Tibial nerve (tissue), 4 donors: Measurements from ENCODE around the gene DNAAF2. TPM values are rescaled to one million over a fixed set of nuclear protein-coding genes. Genes with fewer than 3 reads are reported as not detected.

Source experiments
- DNase-seq, 2 donors: peaks; one replicate each; pipeline ENCODE4 v3.0.0-alpha.2; 2019; ENCODE audit warnings: low spot score in 2 of 2
- H3K27ac ChIP-seq, 4 donors: fragments of 200-600 bp; sonication (generic) in 3 of 4; one replicate each; pipeline ENCODE4 v1.5.1; 2017 to 2019; ENCODE audit warnings: mild to moderate bottlenecking in 1 of 4
- H3K27me3 ChIP-seq, 2 donors: fragments of 200-600 bp; sonication (generic) in 1 of 2; one replicate each; pipeline versions ENCODE4 v1.5.1 to v1.6.0; 2017 to 2019
- H3K36me3 ChIP-seq, 3 donors: fragments of 200-600 bp; sonication (generic); one replicate each; pipeline ENCODE4 v1.5.1; 2018 to 2019
- H3K4me1 ChIP-seq, 4 donors: fragments of 200-600 bp; sonication (generic) in 3 of 4; one replicate each; pipeline ENCODE4 v1.5.1; 2017 to 2019
- H3K4me3 ChIP-seq, 4 donors: fragments of 200-600 bp; sonication (generic) in 3 of 4; one replicate each; pipeline ENCODE4 v1.5.1; 2017 to 2019; ENCODE audit warnings: mild to moderate bottlenecking in 1 of 4, moderate library complexity in 1 of 4
- H3K9me3 ChIP-seq, 4 donors: fragments of 200-600 bp; sonication (generic) in 3 of 4; one replicate each; pipeline ENCODE4 v1.5.1; 2017 to 2019
- EP300 ChIP-seq, 2 donors: sonication (generic); formaldehyde crosslinking; IDR thresholded peaks; one replicate each; pipeline ENCODE4 v1.6.1; 2017; ENCODE audit warnings: antibody characterized with exemption in 2 of 2, mild to moderate bottlenecking in 1 of 2
- POLR2A ChIP-seq, 2 donors: fragments of 450-650 bp; IDR thresholded peaks; one replicate each; pipeline ENCODE4 v1.6.1; 2017; ENCODE audit warnings: antibody characterized with exemption in 2 of 2, mild to moderate bottlenecking in 2 of 2, moderate library complexity in 2 of 2
- WGBS, 2 donors: methylation state at CpG; one replicate each; pipeline ENCODE4 v1.1.5; 2018; 5-methylcytosine and 5-hydroxymethylcytosine counted together
- total RNA-seq, 4 donors: library from RNA; depleted of rRNA; stranded (reverse); fragments of >200 nt; gene quantifications; one replicate each; pipeline ENCODE4 v1.1.0, GENCODE V29; 2016
- TF ChIP-seq, protein P1 (sequence below), 5 experiments: fragments of 200-600 bp in 3 of 5; fragments of 450-650 bp in 2 of 5; sonication (generic) in 3 of 5; IDR thresholded peaks; one replicate each; pipeline ENCODE4 v1.5.1; 2016 to 2019; ENCODE audit warnings: antibody characterized with exemption in 5 of 5, mild to moderate bottlenecking in 3 of 5, moderate library complexity in 2 of 5

Gene DNAAF2
- total RNA-seq, 4 donors from 2014 or later, result 7.8 to 17.2 (median 9.6) TPM

DNA sequence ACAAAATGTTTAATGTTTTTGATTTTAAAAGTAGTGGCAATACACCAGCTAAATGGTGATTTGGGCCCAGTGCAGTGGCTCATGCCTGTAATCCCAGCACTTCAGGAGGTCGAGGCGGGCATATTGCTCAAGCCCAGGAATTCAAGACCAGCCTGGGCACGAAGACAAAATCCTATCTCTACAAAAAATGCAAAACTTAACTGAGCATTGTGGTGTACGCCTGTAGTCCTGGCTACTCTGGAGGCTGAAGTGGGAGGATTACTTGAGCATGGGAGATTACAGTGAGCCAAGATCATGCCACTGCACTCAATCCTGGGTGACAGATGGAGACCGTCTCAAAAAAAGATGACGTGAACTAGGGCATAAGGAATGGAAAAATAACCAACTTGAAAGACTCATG is 19.3 kb downstream of the DNAAF2 start:
- H3K4me1 ChIP-seq, result peaks cover 0 to 24% (median 6%) of the 10 kb centered on the region in 4 donors
- peaks cover 0 to 30% (median 8%) of the 10 kb centered on the region in 3 donors for H3K36me3 ChIP-seq
- H3K27ac ChIP-seq, result no peak overlapping the region
- WGBS, 2 donors, result 93 to 94% methylated on average over 6 of the region's 6 CpGs
- H3K4me3 ChIP-seq, result no peak overlapping the region
- H3K27me3 ChIP-seq, result no peaks in the 10 kb centered on the region
- TF ChIP-seq POLR2A (IDR thresholded peaks at IDR 0.05) (no peak), EP300 (IDR thresholded peaks at IDR 0.05) (no peak)
- TF ChIP-seq, protein P1, sequence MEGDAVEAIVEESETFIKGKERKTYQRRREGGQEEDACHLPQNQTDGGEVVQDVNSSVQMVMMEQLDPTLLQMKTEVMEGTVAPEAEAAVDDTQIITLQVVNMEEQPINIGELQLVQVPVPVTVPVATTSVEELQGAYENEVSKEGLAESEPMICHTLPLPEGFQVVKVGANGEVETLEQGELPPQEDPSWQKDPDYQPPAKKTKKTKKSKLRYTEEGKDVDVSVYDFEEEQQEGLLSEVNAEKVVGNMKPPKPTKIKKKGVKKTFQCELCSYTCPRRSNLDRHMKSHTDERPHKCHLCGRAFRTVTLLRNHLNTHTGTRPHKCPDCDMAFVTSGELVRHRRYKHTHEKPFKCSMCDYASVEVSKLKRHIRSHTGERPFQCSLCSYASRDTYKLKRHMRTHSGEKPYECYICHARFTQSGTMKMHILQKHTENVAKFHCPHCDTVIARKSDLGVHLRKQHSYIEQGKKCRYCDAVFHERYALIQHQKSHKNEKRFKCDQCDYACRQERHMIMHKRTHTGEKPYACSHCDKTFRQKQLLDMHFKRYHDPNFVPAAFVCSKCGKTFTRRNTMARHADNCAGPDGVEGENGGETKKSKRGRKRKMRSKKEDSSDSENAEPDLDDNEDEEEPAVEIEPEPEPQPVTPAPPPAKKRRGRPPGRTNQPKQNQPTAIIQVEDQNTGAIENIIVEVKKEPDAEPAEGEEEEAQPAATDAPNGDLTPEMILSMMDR (IDR thresholded peaks at IDR 0.05), result no peak
- no peak for DNase-seq
- H3K9me3 ChIP-seq, result no peaks in the 10 kb centered on the region

DNA sequence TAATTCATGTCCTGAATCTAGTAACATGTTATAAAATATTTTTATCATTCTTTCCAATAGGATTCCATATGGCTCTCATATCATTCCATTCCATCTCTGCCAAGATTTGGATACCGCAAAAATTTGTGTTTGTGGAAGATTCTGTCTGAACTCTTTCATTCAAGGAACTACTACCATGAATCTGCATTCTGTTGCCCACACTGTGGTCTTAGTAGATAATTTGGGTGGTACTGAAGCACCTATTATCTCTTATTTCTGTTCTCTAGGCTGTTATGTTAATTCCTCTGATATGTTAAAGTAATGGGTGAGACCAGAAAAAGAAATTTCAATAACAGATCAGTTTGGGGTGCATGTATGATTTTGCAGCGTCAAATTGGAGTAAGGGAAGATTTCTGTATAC is 20.8 kb downstream of the DNAAF2 start:
- Histone ChIP-seq H3K27me3 (no peaks in the 10 kb centered on the region), H3K9me3 (no peaks in the 10 kb centered on the region), H3K4me3 (no peak overlapping the region), H3K4me1 (peaks cover 0 to 18% (median 2%) of the 10 kb centered on the region in 4 donors), H3K36me3 (peaks cover 0 to 30% (median 8%) of the 10 kb centered on the region in 3 donors), H3K27ac (no peak overlapping the region)
- TF ChIP-seq, protein P1 (IDR thresholded peaks at IDR 0.05), result no peak
- no peak for TF ChIP-seq POLR2A (IDR thresholded peaks at IDR 0.05)
- DNase-seq, result no peak
- WGBS, 2 donors, result 92% methylated on average over 2 of the region's 2 CpGs

DNA sequence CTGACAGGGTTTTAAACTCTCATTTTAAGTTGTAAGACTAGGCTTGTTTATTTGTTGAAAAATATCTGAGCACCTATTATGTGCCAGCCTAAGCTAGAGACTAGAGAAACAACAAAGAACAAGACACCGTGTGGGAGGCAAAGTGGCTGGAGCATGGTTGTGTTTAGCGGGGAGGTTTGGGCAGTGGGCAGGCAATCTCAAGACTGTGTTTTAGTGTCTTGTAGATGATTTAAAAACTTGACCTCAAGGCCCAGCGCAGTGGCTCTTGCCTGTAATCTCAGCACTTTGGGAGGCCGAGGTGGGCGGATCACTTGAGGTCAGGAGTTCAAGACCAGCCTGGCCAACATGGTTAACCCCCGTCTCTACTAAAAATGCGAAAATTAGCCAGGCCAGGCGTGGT is 22.4 kb downstream of the DNAAF2 start:
- TF ChIP-seq EP300 (IDR thresholded peaks at IDR 0.05) (no peak), POLR2A (IDR thresholded peaks at IDR 0.05) (no peak)
- TF ChIP-seq, protein P1 (IDR thresholded peaks at IDR 0.05), result no peak

DNA sequence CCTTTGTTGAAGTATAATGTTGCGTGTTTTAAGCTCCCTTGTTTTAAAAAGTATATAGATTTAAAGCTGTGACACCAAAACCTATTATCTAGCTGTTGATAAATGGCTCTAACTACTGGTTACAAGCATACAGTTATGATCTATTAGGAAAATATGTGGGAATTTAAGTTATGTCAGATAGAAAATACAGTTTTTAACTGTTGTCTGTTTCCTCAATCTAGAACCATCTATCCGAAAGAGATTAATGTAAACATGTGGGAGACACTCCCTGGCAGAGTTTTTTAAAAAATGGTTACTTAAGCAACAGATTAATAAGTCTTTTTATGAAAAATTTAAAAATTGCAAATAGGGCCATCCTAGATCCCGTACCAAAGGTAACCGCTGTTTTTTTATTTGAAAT is 22.8 kb downstream of the DNAAF2 start:
- H3K9me3 ChIP-seq, result no peaks in the 10 kb centered on the region
- TF ChIP-seq EP300 (IDR thresholded peaks at IDR 0.05), result no peak
- TF ChIP-seq POLR2A (IDR thresholded peaks at IDR 0.05), result no peak
- TF ChIP-seq, protein P1 (IDR thresholded peaks at IDR 0.05), result no peak
- no peaks in the 10 kb centered on the region for H3K27me3 ChIP-seq
- H3K27ac ChIP-seq, result no peak overlapping the region
- 68 to 78% methylated on average over 4 of the region's 4 CpGs for WGBS, 2 donors
- no peaks in the 10 kb centered on the region for H3K4me1 ChIP-seq
- no peak for DNase-seq
- no peak overlapping the region for H3K4me3 ChIP-seq
- peaks cover 0 to 18% (median 0%) of the 10 kb centered on the region in 3 donors for H3K36me3 ChIP-seq

More for the DNA sequence above, 22.4 kb downstream of the DNAAF2 start:
- Histone ChIP-seq H3K36me3 (peaks cover 0 to 18% (median 0%) of the 10 kb centered on the region in 3 donors), H3K4me3 (no peak overlapping the region), H3K4me1 (peaks cover 0 to 3% (median 0%) of the 10 kb centered on the region in 4 donors), H3K9me3 (no peaks in the 10 kb centered on the region), H3K27me3 (no peaks in the 10 kb centered on the region), H3K27ac (no peak overlapping the region)
- 67% methylated on average over 8 of the region's 8 CpGs for WGBS, 2 donors
- DNase-seq, result no peak

DNA sequence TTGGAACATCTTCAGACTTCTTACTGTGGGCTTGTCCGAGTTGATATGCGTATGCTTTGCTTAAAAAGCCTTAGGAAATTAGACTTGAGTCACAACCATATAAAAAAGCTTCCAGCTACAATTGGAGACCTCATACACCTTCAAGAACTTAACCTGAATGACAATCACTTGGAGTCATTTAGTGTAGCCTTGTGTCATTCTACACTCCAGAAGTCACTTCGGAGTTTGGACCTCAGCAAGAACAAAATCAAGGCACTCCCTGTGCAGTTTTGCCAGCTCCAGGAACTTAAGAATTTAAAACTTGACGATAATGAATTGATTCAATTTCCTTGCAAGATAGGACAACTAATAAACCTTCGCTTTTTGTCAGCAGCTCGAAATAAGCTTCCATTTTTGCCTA is 27.5 kb downstream of the DNAAF2 start:
- Histone ChIP-seq H3K27me3 (no peaks in the 10 kb centered on the region), H3K4me3 (no peak overlapping the region), H3K36me3 (peaks cover 0 to 19% (median 0%) of the 10 kb centered on the region in 3 donors), H3K9me3 (no peaks in the 10 kb centered on the region), H3K27ac (no peak overlapping the region), H3K4me1 (no peaks in the 10 kb centered on the region)
- TF ChIP-seq, protein P1 (IDR thresholded peaks at IDR 0.05), result no peak
- TF ChIP-seq POLR2A (IDR thresholded peaks at IDR 0.05) (no peak), EP300 (IDR thresholded peaks at IDR 0.05) (no peak)
- DNase-seq, result no peak
- 95% methylated on average over 6 of the region's 6 CpGs for WGBS, 2 donors
